AG20443 (cell line): ENCODE results near the gene ZNF610.
"Not testable (repeated sequence)": the region's sequence is repeated elsewhere in the genome, so short reads cannot be mapped to it uniquely, and the experiment has no call there.

Experiments used
- DNase-seq: peaks from one replicate; pipeline ENCODE4 v3.0.0; 2012; ENCODE audit warnings: low spot score, mixed read lengths

ZNF610 gene

GRCh38 chr19:52336117-52336790 lies at the start of gene ZNF610:
Gene ZNF610 (plus strand): TSS chr19:52336243. CDS start chr19:52349173, 12,930 bp downstream.
- peak; percentile 99 for DNase-seq

GRCh38 chr19:52286256-52286655 lies 49.8 kb upstream of the ZNF610 start:
- no peak for DNase-seq

GRCh38 chr19:52291781-52292180 lies 44.3 kb upstream of the ZNF610 start:
- no peak for DNase-seq

GRCh38 chr19:52292946-52293345 lies 43.1 kb upstream of the ZNF610 start:
- not testable (repeated sequence) for DNase-seq

GRCh38 chr19:52296400-52296772 lies 39.7 kb upstream of the ZNF610 start:
- peak; percentile 17 for DNase-seq

- peak; percentile 97 for DNase-seq
Measured at GRCh38 chr19:52296773-52297600, 39.1 kb upstream of the ZNF610 start, which contains the start of gene ZNF480. Gene ZNF480 (plus strand): TSS chr19:52297169. CDS start chr19:52300413, 3,244 bp downstream.

- DNase-seq, result no peak
Measured at GRCh38 chr19:52297601-52298364, 38.3 kb upstream of the ZNF610 start.

GRCh38 chr19:52307275-52307674 lies 28.8 kb upstream of the ZNF610 start:
- no peak for DNase-seq

- no peak for DNase-seq
Measured at GRCh38 chr19:52322429-52322828, 13.6 kb upstream of the ZNF610 start.

GRCh38 chr19:52331757-52332156 lies 4.3 kb upstream of the ZNF610 start:
- no peak for DNase-seq

- DNase-seq, result no peak
Measured at GRCh38 chr19:52335768-52336116, 301 bp upstream of the ZNF610 start.

- no peak for DNase-seq
Measured at GRCh38 chr19:52336791-52337381, 843 bp downstream of the ZNF610 start.

- DNase-seq, result not testable (repeated sequence)
Measured at GRCh38 chr19:52339022-52339421, 3.0 kb downstream of the ZNF610 start.

GRCh38 chr19:52343548-52343947 lies 7.5 kb downstream of the ZNF610 start:
- DNase-seq, result peak; percentile 55

- DNase-seq, result no peak
Measured at GRCh38 chr19:52345162-52345561, 9.1 kb downstream of the ZNF610 start.

GRCh38 chr19:52351512-52351911 lies 15.5 kb downstream of the ZNF610 start:
- no peak for DNase-seq

- no peak for DNase-seq
Measured at GRCh38 chr19:52366414-52366824, 30.4 kb downstream of the ZNF610 start.

- peak; percentile 99 for DNase-seq
Measured at GRCh38 chr19:52369559-52370340, 33.7 kb downstream of the ZNF610 start, which contains the start of gene ZNF880. Gene ZNF880 (plus strand): TSS chr19:52369923. CDS start chr19:52369966, 43 bp downstream.

GRCh38 chr19:52370341-52370710 lies 34.3 kb downstream of the ZNF610 start:
- DNase-seq, result no peak

- no peak for DNase-seq
Measured at GRCh38 chr19:52391135-52391534, 55.1 kb downstream of the ZNF610 start.
